K562 (cell line): ENCODE results near the gene NLE1. TPM values are rescaled to one million over a fixed set of nuclear protein-coding genes. Genes with fewer than 3 reads are reported as not detected.

Source experiments
- ARID1B ChIP-seq: fragments of 450-650 bp; IDR thresholded peaks from 2 replicates; pipeline ENCODE4 v1.6.1; 2016; ENCODE audit warnings: antibody characterized with exemption, mild to moderate bottlenecking, inconsistent platforms
- CBX3 ChIP-seq, 2 experiments: IDR thresholded peaks; 1 replicate in 1 of 2; 2 replicates in 1 of 2; pipeline ENCODE4 v1.6.1; 2012; ENCODE audit warnings: inconsistent platforms in 2 of 2, low read length in 2 of 2, borderline replicate concordance in 1 of 2, control low read depth in 1 of 2
- MGA ChIP-seq: fragments of 450-650 bp; IDR thresholded peaks from 2 replicates; pipeline ENCODE4 v1.6.1; 2016; ENCODE audit warnings: mild to moderate bottlenecking, moderate library complexity
- TEAD2 ChIP-seq: fragments of 450-650 bp; IDR thresholded peaks from 2 replicates; pipeline ENCODE4 v1.6.1; 2016; ENCODE audit warnings: missing genetic modification characterization, control low read depth, missing compliant biosample characterization
- ZNF282 ChIP-seq: sonication (generic); formaldehyde crosslinking; IDR thresholded peaks from 2 replicates; pipeline ENCODE4 v1.8.1; 2023; ENCODE audit warnings: missing genetic modification reagents
- polyA plus RNA-seq, 8 experiments: library from polyadenylated mRNA; depleted of rRNA in 4 of 8; stranded (reverse) in 5 of 8; unstranded in 3 of 8; fragments of >200 nt; fragmentation: Nextera tagmentation in 2 of 8; fragmentation: Illumina TruSeq in 1 of 8; extraction: Ambion mirVana in 2 of 8; extraction: Trizol in 1 of 8; gene quantifications; 2 replicates each; pipeline versions ENCODE4 v1.2.1 to v1.2.3, GENCODE V29; 2011 to 2014; ENCODE audit warnings: inconsistent platforms in 1 of 8, missing spikeins in 1 of 8
- total RNA-seq, 7 experiments: library from RNA; depleted of rRNA in 6 of 7; stranded (reverse); fragments of >200 nt in 6 of 7; fragmentation: Illumina TruSeq in 2 of 7; extraction: Trizol in 2 of 7; gene quantifications; 2 replicates each; pipeline versions ENCODE4 v1.2.1 to v1.2.3, GENCODE V29; 2011 to 2021; ENCODE audit warnings: low replicate concordance in 1 of 7
- TF ChIP-seq, protein P1 (sequence below): fragments of 450-650 bp; IDR thresholded peaks from 2 replicates; pipeline ENCODE4 v1.6.1; 2018; ENCODE audit warnings: mild to moderate bottlenecking, low read depth; ENCODE audit not compliant: partially characterized antibody
- TF ChIP-seq, protein P2 (sequence below): sonication (generic); formaldehyde crosslinking; IDR thresholded peaks from 2 replicates; pipeline ENCODE4 v1.8.0; 2023; ENCODE audit warnings: missing genetic modification reagents, mild to moderate bottlenecking, borderline replicate concordance

NLE1 gene
- total and polyA plus RNA-seq, 9 of the 15 experiments (the other 6 are each of a cell fraction or from before 2014, with no cell fraction given), result 3.8 to 69.0 (median 29.4) TPM

DNA sequence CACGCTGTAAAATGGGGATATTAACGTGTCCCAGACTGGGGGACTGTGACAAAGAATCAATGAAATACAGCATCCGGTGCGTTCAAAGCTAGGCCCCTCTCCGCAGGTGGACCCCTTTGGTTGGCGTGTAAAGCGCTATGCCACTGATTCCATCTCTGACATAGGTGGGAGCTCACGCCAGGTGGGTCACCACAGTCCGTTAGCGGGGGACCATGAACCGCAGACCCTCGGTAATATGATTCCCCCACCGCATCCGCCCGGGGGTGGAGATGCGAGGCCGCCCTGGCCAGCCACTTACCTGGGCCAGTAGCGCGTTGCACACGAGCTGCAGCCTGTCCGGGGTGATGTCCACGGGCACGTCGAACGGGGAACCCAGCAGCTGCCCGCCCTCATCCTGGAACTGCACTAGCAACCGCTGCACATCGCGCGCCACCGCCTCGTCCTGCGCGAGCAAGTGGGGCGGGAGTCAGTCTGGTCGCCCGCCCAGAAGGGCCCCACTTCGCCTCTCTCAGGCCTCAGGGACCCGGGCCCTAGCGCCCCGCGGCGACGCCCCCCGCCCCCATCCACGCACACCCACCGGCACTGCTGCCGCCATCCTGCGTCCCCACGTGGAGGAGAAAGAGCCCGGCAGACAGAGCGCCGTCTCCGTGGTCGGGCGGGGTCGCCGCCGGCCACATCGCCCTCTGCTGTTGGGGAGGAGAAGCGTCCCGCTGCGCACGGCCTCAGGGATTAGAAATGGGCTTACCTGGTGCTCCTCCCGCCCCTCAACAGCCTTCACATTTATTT, at the start of gene NLE1 (continued):
- TF ChIP-seq, protein P1, sequence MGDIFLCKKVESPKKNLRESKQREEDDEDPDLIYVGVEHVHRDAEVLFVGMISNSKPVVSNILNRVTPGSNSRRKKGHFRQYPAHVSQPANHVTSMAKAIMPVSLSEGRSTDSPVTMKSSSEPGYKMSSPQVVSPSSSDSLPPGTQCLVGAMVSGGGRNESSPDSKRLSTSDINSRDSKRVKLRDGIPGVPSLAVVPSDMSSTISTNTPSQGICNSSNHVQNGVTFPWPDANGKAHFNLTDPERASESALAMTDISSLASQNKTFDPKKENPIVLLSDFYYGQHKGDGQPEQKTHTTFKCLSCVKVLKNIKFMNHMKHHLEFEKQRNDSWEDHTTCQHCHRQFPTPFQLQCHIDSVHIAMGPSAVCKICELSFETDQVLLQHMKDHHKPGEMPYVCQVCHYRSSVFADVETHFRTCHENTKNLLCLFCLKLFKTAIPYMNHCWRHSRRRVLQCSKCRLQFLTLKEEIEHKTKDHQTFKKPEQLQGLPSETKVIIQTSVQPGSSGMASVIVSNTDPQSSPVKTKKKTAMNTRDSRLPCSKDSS, result no peak
- TF ChIP-seq TEAD2 (tag) (no peak), ZNF282 (CRISPR knock-in tag) (no peak), ARID1B (0 out of 2 replicates have a peak, but pooled peaks have one; percentile 21), MGA (no peak), CBX3 (IDR thresholded peaks at IDR 0.05; ENCODE audit: borderline replicate concordance in 1 of 2, low read length in 2 of 2) (no peak)
- TF ChIP-seq, protein P2, sequence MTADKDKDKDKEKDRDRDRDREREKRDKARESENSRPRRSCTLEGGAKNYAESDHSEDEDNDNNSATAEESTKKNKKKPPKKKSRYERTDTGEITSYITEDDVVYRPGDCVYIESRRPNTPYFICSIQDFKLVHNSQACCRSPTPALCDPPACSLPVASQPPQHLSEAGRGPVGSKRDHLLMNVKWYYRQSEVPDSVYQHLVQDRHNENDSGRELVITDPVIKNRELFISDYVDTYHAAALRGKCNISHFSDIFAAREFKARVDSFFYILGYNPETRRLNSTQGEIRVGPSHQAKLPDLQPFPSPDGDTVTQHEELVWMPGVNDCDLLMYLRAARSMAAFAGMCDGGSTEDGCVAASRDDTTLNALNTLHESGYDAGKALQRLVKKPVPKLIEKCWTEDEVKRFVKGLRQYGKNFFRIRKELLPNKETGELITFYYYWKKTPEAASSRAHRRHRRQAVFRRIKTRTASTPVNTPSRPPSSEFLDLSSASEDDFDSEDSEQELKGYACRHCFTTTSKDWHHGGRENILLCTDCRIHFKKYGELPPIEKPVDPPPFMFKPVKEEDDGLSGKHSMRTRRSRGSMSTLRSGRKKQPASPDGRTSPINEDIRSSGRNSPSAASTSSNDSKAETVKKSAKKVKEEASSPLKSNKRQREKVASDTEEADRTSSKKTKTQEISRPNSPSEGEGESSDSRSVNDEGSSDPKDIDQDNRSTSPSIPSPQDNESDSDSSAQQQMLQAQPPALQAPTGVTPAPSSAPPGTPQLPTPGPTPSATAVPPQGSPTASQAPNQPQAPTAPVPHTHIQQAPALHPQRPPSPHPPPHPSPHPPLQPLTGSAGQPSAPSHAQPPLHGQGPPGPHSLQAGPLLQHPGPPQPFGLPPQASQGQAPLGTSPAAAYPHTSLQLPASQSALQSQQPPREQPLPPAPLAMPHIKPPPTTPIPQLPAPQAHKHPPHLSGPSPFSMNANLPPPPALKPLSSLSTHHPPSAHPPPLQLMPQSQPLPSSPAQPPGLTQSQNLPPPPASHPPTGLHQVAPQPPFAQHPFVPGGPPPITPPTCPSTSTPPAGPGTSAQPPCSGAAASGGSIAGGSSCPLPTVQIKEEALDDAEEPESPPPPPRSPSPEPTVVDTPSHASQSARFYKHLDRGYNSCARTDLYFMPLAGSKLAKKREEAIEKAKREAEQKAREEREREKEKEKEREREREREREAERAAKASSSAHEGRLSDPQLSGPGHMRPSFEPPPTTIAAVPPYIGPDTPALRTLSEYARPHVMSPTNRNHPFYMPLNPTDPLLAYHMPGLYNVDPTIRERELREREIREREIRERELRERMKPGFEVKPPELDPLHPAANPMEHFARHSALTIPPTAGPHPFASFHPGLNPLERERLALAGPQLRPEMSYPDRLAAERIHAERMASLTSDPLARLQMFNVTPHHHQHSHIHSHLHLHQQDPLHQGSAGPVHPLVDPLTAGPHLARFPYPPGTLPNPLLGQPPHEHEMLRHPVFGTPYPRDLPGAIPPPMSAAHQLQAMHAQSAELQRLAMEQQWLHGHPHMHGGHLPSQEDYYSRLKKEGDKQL (CRISPR knock-in tag), result no peak
